ENCODE data around the gene OPCML.

DNA sequence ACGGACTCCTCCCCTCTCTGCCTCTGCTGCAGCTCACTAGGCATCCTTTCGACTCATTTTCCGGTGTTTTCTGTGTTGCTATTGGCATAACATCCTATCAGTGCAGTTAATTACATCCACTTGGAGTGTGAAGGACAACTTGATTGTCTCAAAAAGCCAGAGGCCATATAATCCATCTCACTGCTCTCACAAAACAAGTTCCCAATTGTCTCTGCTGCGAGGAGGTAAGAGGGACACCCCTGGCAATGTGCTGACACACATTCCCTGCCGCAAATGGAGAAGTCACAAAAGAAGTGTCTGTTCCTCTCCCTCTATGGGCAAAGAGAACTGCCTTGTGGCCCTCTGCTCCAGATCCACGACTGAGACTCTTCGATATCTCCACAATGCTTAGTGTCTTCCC, 618.4 kb downstream of the OPCML start:
- TF ChIP-seq, protein P1, sequence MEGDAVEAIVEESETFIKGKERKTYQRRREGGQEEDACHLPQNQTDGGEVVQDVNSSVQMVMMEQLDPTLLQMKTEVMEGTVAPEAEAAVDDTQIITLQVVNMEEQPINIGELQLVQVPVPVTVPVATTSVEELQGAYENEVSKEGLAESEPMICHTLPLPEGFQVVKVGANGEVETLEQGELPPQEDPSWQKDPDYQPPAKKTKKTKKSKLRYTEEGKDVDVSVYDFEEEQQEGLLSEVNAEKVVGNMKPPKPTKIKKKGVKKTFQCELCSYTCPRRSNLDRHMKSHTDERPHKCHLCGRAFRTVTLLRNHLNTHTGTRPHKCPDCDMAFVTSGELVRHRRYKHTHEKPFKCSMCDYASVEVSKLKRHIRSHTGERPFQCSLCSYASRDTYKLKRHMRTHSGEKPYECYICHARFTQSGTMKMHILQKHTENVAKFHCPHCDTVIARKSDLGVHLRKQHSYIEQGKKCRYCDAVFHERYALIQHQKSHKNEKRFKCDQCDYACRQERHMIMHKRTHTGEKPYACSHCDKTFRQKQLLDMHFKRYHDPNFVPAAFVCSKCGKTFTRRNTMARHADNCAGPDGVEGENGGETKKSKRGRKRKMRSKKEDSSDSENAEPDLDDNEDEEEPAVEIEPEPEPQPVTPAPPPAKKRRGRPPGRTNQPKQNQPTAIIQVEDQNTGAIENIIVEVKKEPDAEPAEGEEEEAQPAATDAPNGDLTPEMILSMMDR (CRISPR knock-in tag; IDR thresholded peaks at IDR 0.05), result no peak
- TF ChIP-seq HOMEZ (CRISPR knock-in tag; IDR thresholded peaks at IDR 0.05; ENCODE audit: low read depth) (no peak), HNRNPL (IDR thresholded peaks at IDR 0.05; ENCODE audit: low read depth, low read length) (no peak), TAF1 (CRISPR knock-in tag; IDR thresholded peaks at IDR 0.05) (no peak), ZNF749 (CRISPR knock-in tag; IDR thresholded peaks at IDR 0.05; ENCODE audit: borderline replicate concordance) (no peak)

All from HepG2 (cell line).